ENCODE measurements around the gene EZH1.

- no peak for TF ChIP-seq CTCF (conservative IDR thresholded peaks at IDR 0.05; ENCODE audit: low read depth, low read length)
- no peak for TF ChIP-seq RAD21 (IDR thresholded peaks at IDR 0.05; ENCODE audit: low read length)
- no peak for TF ChIP-seq POLR2A (IDR thresholded peaks at IDR 0.05; ENCODE audit: low read depth, low read length)
- TF ChIP-seq MAZ (IDR thresholded peaks at IDR 0.05; ENCODE audit: borderline replicate concordance, low read depth, low read length) = no peak
- TF ChIP-seq BHLHE40 (IDR thresholded peaks at IDR 0.05; ENCODE audit: low read depth, low read length) = no peak
- TF ChIP-seq ELK1 (IDR thresholded peaks at IDR 0.05; ENCODE audit: borderline replicate concordance, low read depth, low read length) = no peak
- TF ChIP-seq CEBPB (IDR thresholded peaks at IDR 0.05; ENCODE audit: low read depth, low read length) = no peak
- TF ChIP-seq RFX5 (IDR thresholded peaks at IDR 0.05; ENCODE audit: low read depth, low read length) = no peak
- no peak for TF ChIP-seq CHD1 (IDR thresholded peaks at IDR 0.05; ENCODE audit: low read depth, low read length)
- no peak for TF ChIP-seq FOS (IDR thresholded peaks at IDR 0.05; ENCODE audit: low read depth, low read length)
- TF ChIP-seq RCOR1 (IDR thresholded peaks at IDR 0.05; ENCODE audit: insufficient replicate concordance, low read length) = no peak
- no peak for TF ChIP-seq MAFK (IDR thresholded peaks at IDR 0.05; ENCODE audit: low read depth, low read length)
- TF ChIP-seq NFE2L2 (IDR thresholded peaks at IDR 0.05; ENCODE audit: low read depth, low read length) = no peak
- TF ChIP-seq USF2 (IDR thresholded peaks at IDR 0.05; ENCODE audit: low read depth, low read length) = no peak
Observed at GRCh38 chr17:42669705-42669976, 75.2 kb downstream of the EZH1 start.

Measured in IMR-90 (cell line).